HG03469 (cell line): ENCODE results near the gene RNF212.
"Not testable (repeated sequence)": the region's sequence is repeated elsewhere in the genome, so short reads cannot be mapped to it uniquely, and the experiment has no call there.

Experiments
- ATAC-seq: cut with Tn5 transposase; IDR thresholded peaks from one replicate; pipeline ENCODE4 v1.9.1; 2021; ENCODE audit warnings: mild to moderate bottlenecking, moderate library complexity, moderate number of reproducible peaks; ENCODE audit not compliant: unreplicated experiment

The RNF212 gene

DNA sequence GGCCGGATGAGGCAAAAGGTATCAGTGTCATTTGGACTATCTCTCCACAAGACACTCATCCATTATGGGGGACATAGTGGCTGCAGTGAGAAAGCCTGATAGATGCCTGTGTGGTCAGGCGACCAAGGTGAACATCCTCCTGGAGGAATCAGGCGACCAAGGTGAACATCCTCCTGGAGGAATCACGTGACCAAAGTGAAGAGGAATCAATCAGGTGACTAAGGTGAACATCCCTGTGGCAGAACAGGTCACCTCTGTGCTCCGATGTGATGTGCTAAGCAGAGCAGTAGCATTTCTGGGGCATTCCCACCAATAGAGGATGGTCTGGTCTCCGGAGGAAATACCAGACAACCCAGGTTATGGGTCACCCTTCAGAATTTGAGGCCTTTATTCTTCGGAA, 44.0 kb downstream of the RNF212 start:
- no peak for ATAC-seq

DNA sequence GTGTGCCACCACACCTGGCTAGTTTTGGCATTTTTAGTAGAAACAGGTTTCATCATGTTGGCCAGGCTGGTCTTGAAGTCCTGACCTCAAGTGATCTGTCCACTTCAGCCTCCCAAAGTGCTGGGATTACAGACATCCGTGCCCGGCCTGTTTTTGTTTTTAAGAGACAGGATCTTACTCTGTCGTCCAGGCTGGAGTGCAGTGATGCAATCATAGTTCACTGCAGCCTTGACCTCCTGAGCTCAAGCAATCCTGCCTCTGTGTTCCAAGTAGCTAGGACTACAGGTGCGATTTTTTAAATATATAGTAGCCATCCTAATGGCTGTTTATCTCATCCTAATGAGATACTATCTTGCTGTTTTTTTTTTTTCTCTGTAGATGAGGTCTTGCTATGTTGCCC, 47.6 kb downstream of the RNF212 start:
- no peak for ATAC-seq

GRCh38 chr4:1062419-1062818, 50.9 kb downstream of the RNF212 start:
- no peak for ATAC-seq

DNA sequence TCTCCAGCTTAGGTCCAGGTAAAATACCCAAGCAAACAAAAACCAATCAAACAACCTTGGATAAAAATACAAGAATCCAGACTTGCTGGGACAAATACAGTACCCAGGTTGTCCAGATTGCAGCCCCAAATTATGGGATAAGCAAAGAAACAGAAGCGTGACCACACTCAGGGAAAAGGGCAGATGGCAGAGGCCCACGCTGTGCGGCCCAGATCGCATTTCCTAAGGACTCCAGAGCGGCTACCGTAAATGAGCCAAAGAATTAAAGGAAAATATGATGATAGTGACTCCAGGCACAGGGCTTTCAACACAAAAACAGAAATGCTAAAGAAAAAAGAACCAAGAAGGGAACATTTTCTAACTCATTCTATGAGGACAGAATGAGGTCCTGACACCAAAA, 51.6 kb downstream of the RNF212 start:
- no peak for ATAC-seq

- ATAC-seq, result no peak
Measured at GRCh38 chr4:1061056-1061700, 52.2 kb downstream of the RNF212 start.

DNA sequence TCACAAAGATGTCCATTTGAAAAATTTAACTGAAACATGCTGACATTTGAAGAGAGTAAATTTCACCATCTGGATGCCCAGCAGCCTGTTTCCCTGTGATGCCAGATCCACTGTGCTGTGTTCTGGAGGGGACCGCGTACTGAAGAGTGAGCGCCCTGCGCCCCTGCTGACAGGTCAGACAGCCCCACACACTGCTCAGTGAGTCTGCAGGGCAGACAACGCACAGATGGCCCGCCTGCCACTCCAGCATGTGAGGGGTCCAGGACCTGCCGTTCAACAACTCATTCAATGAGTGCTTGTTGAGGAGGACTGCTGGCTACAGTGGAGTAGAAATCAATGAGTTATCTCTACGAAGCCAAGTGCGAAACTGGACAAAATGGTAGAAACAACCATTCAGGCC, 52.7 kb downstream of the RNF212 start:
- ATAC-seq, result no peak

GRCh38 chr4:1060121-1060520, 53.2 kb downstream of the RNF212 start:
- no peak for ATAC-seq

DNA sequence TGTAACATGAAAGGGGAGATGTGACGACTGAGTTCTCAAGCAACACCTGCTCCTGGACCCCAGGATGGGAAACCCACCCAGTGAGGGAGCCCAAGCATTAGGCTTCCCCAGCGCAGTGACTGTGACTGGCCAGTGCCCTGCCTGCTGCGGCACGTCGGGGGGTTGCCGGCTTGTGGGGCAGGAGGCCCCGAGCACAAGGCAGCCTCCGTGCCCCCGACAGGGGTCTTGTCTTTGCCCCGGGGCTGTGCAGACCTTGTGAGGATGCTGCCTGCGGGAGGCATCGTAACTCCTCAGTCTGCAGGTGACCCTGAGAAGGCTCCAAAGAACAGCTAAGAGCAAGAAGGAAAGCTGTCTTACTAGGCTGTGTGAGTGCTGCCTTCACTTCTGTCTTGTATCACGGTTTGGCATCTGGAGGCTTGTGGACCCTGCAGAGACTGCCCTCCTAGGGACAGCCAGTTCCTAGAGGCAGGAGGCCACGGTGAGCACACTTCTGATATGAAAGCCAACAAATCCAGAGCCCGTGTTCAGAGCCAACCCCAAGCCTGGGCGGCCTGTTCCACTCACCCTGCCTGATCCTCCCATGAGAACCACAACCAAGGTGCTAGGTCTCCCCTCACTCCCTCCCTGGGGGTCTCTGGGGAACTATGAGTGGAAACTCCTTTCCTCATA, 54.2 kb downstream of the RNF212 start:
- ATAC-seq, result no peak

GRCh38 chr4:1058198-1058996, 55.0 kb downstream of the RNF212 start:
- ATAC-seq, result no peak

GRCh38 chr4:1057403-1057745, 56.0 kb downstream of the RNF212 start:
- no peak for ATAC-seq

DNA sequence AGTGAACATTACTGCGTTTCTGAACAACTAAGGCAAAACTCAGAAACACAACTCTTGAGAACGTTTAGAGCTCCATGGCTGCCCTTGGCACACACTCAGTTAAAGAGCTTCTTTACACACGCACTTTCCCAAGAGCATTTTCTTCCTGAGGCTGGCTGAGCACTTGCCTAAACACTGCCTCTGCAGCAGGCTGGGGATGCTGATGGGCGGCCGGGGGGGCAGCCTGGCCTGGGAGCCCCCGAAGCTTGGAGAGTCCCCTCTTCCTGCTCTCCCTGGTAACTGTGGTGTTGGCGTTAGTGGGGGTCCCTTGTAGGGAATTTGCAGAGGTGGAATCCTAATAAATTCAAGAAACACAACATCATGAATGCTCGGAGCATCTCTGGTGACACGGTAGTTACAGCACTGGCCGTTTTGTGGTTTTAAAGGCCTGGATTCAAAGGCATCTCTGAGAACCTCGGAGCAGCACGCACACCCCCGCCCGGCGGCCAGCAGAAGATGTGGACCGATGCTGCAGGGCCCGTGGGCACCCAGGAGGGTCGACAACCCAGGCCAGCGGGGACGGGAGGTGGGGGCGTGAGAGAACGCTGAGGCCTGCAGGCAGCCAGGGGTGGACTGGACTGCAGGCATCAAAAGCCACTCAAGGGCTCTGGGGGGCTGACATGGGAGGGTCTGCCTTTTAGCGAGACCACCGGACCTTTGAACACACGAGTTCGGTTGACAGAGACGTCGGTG, 56.5 kb downstream of the RNF212 start:
- no peak for ATAC-seq

GRCh38 chr4:1055721-1056590, 57.4 kb downstream of the RNF212 start:
- ATAC-seq, result no peak

- not testable (repeated sequence) for ATAC-seq
Measured at GRCh38 chr4:1055243-1055701, 58.1 kb downstream of the RNF212 start.

DNA sequence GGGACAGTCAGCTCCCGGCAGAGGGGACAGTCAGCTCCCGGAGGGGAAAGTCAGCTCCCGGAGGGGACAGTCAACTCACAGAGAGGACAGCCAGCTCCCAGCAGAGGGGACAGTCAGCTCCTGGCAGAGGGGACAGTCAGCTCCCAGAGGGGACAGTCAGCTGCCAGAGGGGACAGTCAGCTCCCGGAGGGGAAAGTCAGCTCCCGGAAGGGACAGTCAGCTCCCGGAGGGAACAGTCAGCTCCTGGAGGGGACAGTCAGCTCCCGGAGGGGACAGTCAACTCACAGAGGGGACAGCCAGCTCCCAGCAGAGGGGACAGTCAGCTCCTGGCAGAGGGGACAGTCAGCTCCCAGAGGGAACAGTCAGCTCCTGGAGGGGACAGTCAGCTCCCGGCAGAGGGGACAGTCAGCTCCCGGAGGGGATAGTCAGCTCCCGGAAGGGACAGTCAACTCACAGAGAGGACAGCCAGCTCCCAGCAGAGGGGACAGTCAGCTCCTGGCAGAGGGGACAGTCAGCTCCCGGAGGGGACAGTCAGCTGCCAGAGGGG, 58.6 kb downstream of the RNF212 start:
- not testable (repeated sequence) for ATAC-seq

DNA sequence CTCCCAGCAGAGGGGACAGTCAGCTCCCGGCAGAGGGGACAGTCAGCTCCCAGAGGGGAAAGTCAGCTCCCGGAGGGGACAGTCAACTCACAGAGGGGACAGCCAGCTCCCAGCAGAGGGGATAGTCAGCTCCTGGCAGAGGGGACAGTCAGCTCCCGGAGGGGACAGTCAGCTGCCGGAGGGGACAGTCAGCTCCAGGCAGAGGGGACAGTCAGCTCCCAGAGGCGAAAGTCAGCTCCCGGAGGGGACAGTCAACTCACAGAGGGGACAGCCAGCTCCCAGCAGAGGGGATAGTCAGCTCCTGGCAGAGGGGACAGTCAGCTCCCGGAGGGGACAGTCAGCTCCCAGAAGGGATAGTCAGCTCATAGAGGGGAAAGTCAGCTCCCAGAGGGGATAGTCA, 59.5 kb downstream of the RNF212 start:
- not testable (repeated sequence) for ATAC-seq

GRCh38 chr4:1053080-1053661, 60.2 kb downstream of the RNF212 start:
- ATAC-seq, result no peak

DNA sequence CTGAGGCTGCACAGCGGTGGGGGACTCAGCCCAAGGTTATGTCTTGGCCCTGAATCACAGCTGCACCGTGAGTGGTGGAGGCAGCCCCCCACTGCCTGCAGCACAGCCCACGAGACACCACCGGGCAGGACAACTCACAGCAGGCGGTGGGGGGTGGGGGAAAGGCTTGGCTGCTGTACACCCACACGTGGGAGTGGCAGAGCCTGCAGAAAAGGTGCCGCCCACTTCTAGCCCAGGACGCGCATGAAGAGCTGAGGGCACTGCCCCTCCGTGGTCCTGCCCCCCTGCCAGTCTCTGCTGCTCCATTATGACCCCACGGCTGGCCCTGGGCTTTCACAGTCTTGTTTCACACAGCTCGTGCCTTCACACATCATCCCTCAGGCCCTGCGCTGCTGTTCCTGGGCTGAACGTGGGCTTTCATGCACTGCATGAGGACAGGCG, 61.1 kb downstream of the RNF212 start:
- ATAC-seq, result no peak

DNA sequence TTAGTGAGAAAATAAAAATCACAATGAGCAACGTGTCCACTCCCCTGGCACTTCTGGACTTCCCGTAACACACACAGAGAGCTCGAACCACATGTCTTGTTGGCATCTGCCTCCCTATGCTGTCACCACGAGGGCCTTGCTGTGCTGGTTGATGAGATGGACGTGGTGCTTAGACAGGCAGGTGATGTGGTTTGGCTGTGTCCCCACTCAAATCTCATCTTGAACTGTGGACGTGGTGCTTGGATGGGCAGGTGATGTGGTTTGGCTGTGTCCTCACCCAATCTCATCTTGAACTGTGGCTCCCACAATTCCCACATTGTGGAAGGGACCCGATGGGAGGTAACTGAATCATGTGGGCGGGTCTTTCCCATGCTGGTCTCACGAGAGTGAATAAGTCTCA, 61.9 kb downstream of the RNF212 start:
- no peak for ATAC-seq

GRCh38 chr4:1050486-1051213, 62.7 kb downstream of the RNF212 start:
- no peak for ATAC-seq
